H9 (cell line): ENCODE results near the gene MALRD1. TPM values are rescaled to one million over a fixed set of nuclear protein-coding genes. Genes with fewer than 3 reads are reported as not detected.

ENCODE experiments used
- DNase-seq: peaks from one replicate; pipeline ENCODE4 v3.0.0-alpha.2; 2017
- H2AFZ ChIP-seq: one replicate; pipeline ENCODE4 v1.6.1; 2013; ENCODE audit warnings: mild to moderate bottlenecking, low read length, control low read depth, moderate library complexity
- H2AK5ac ChIP-seq: 2 replicates; pipeline ENCODE4 v1.6.1; 2013; ENCODE audit warnings: low read length, control low read depth, mixed read lengths; ENCODE audit not compliant: insufficient read length
- H2BK120ac ChIP-seq: one replicate; pipeline ENCODE4 v1.6.1; 2013; ENCODE audit warnings: low read depth, mild to moderate bottlenecking, low read length, control low read depth, inconsistent platforms; ENCODE audit not compliant: poor library complexity, severe bottlenecking
- H2BK12ac ChIP-seq: 2 replicates; pipeline ENCODE4 v1.6.1; 2013; ENCODE audit warnings: low read length, control low read depth, mixed read lengths, low read depth; ENCODE audit not compliant: insufficient read length
- H2BK15ac ChIP-seq: 2 replicates; pipeline ENCODE4 v1.6.1; 2013; ENCODE audit warnings: low read depth, low read length, control low read depth
- H2BK20ac ChIP-seq: one replicate; pipeline ENCODE4 v1.6.1; 2013; ENCODE audit warnings: low read depth, mild to moderate bottlenecking, low read length, control low read depth, inconsistent platforms; ENCODE audit not compliant: poor library complexity, severe bottlenecking
- H2BK5ac ChIP-seq: 2 replicates; pipeline ENCODE4 v1.6.1; 2013; ENCODE audit warnings: low read length, control low read depth, mixed read lengths; ENCODE audit not compliant: insufficient read length
- H3K14ac ChIP-seq: 2 replicates; pipeline ENCODE4 v1.6.1; 2013; ENCODE audit warnings: low read length, control low read depth; ENCODE audit not compliant: insufficient read depth
- H3K18ac ChIP-seq: 2 replicates; pipeline ENCODE4 v1.6.1; 2013; ENCODE audit warnings: low read depth, mild to moderate bottlenecking, mixed read lengths, low read length, control low read depth; ENCODE audit not compliant: insufficient read length
- H3K23ac ChIP-seq: 2 replicates; pipeline ENCODE4 v1.6.1; 2013; ENCODE audit warnings: low read length, control low read depth, mixed read lengths, low read depth; ENCODE audit not compliant: insufficient read length
- H3K23me2 ChIP-seq: 2 replicates; pipeline ENCODE4 v1.6.1; 2013; ENCODE audit warnings: low read depth, mild to moderate bottlenecking, mixed read lengths, low read length, control low read depth; ENCODE audit not compliant: insufficient read length, poor library complexity, severe bottlenecking
- H3K27ac ChIP-seq: 2 replicates; pipeline ENCODE4 v1.5.1; 2013; ENCODE audit warnings: low read length, control low read depth, mixed read lengths, low read depth; ENCODE audit not compliant: insufficient read length
- H3K27me3 ChIP-seq: 2 replicates; pipeline ENCODE4 v1.6.1; 2013; ENCODE audit warnings: low read length, control low read depth, inconsistent platforms; ENCODE audit not compliant: insufficient read depth
- H3K4ac ChIP-seq: 2 replicates; pipeline ENCODE4 v1.6.1; 2013; ENCODE audit warnings: low read depth, mild to moderate bottlenecking, control low read depth, inconsistent platforms, low read length, moderate library complexity
- H3K4me1 ChIP-seq: 2 replicates; pipeline ENCODE4 v1.6.1; 2013; ENCODE audit warnings: low read length, control low read depth, inconsistent platforms; ENCODE audit not compliant: insufficient read depth
- H3K4me2 ChIP-seq: 2 replicates; pipeline ENCODE4 v1.6.1; 2013; ENCODE audit warnings: low read length, control low read depth, mixed read lengths; ENCODE audit not compliant: insufficient read length, insufficient read depth
- H3K56ac ChIP-seq: 2 replicates; pipeline ENCODE4 v1.6.1; 2013; ENCODE audit warnings: low read depth, mild to moderate bottlenecking, mixed read lengths, low read length, control low read depth; ENCODE audit not compliant: insufficient read length
- H3K79me1 ChIP-seq: 2 replicates; pipeline ENCODE4 v1.6.1; 2013; ENCODE audit warnings: low read depth, mild to moderate bottlenecking, moderate library complexity, low read length, control low read depth, inconsistent platforms; ENCODE audit not compliant: insufficient read depth, poor library complexity, severe bottlenecking
- H3K79me2 ChIP-seq: 2 replicates; pipeline ENCODE4 v1.6.1; 2013; ENCODE audit warnings: low read length, control low read depth, inconsistent platforms; ENCODE audit not compliant: insufficient read depth
- H3K9ac ChIP-seq: 2 replicates; pipeline ENCODE4 v1.6.1; 2013; ENCODE audit warnings: low read length, control low read depth, mixed read lengths; ENCODE audit not compliant: insufficient read length; ENCODE audit errors: extremely low read depth
- H3K9me3 ChIP-seq: one replicate; pipeline ENCODE4 v1.6.1; 2013; ENCODE audit warnings: low read depth, low read length, inconsistent platforms; ENCODE audit not compliant: control insufficient read depth
- H3T11ph ChIP-seq: one replicate; pipeline ENCODE4 v1.6.1; 2013; ENCODE audit warnings: mild to moderate bottlenecking, low read length, control low read depth, inconsistent platforms
- H4K20me1 ChIP-seq: one replicate; pipeline ENCODE4 v1.6.1; 2013; ENCODE audit not compliant: control insufficient read depth, insufficient read length, insufficient read depth
- H4K5ac ChIP-seq: 2 replicates; pipeline ENCODE4 v1.6.1; 2013; ENCODE audit warnings: low read depth, mild to moderate bottlenecking, mixed read lengths, low read length, control low read depth; ENCODE audit not compliant: insufficient read length
- H4K8ac ChIP-seq: replicated peaks from 2 replicates; pipeline ENCODE4 v1.6.1; 2013; ENCODE audit warnings: low read length, control low read depth, mixed read lengths, low read depth; ENCODE audit not compliant: insufficient read length
- H4K91ac ChIP-seq: 2 replicates; pipeline ENCODE4 v1.6.1; 2013; ENCODE audit warnings: low read depth, mild to moderate bottlenecking, moderate library complexity, mixed read lengths, low read length, control low read depth; ENCODE audit not compliant: insufficient read length
- H3K27ac Mint-ChIP-seq, 3 experiments: 2 replicates in 2 of 3; 3 replicates in 1 of 3; pipeline ENCODE4 v1.8.0; 2020 to 2021; ENCODE audit warnings: mixed read lengths in 3 of 3, mild to moderate bottlenecking in 1 of 3, moderate library complexity in 1 of 3
- H3K27me3 Mint-ChIP-seq: 2 replicates; pipeline ENCODE4 v1.8.0; 2021; ENCODE audit warnings: low read depth, mild to moderate bottlenecking, moderate library complexity, mixed read lengths
- H3K36me3 Mint-ChIP-seq, 3 experiments: 2 replicates in 2 of 3; 3 replicates in 1 of 3; pipeline ENCODE4 v1.8.0; 2020 to 2021; ENCODE audit warnings: low read depth in 3 of 3, mixed read lengths in 3 of 3; ENCODE audit not compliant: insufficient read depth in 1 of 3
- H3K4me1 Mint-ChIP-seq, 2 experiments: 2 replicates each; pipeline ENCODE4 v1.8.0; 2020; ENCODE audit warnings: mixed read lengths in 2 of 2
- H3K4me3 Mint-ChIP-seq, 2 experiments: 2 replicates in 1 of 2; 3 replicates in 1 of 2; pipeline ENCODE4 v1.8.0; 2020 to 2021; ENCODE audit warnings: mild to moderate bottlenecking in 2 of 2, mixed read lengths in 2 of 2, moderate library complexity in 1 of 2
- H3K9me3 Mint-ChIP-seq, 2 experiments: 2 replicates in 1 of 2; 3 replicates in 1 of 2; pipeline ENCODE4 v1.8.0; 2020; ENCODE audit warnings: mild to moderate bottlenecking in 2 of 2, mixed read lengths in 2 of 2, moderate library complexity in 1 of 2
- CTCF ChIP-seq: fragments of 200-600 bp; sonication (generic); conservative IDR thresholded peaks from 3 replicates; pipeline ENCODE4 v1.8.0; 2021; ENCODE audit warnings: antibody characterized with exemption, mild to moderate bottlenecking
- WGBS: extraction: QIAGEN DNeasy Blood & Tissue Kit; methylation state at CpG from one replicate; pipeline ENCODE4 v1.1.7; 2013; ENCODE audit warnings: missing lambda C conversion rate, low lambda C conversion rate, mixed read lengths; ENCODE audit not compliant: insufficient read length; ENCODE audit errors: extremely low coverage; 5-methylcytosine and 5-hydroxymethylcytosine counted together
- total RNA-seq: library from RNA; stranded (reverse); gene quantifications from 2 replicates; pipeline ENCODE4 v1.2.1, GENCODE V29; 2021

Gene MALRD1
- total RNA-seq, 1 experiment from 2014 or later: 0.20 TPM

DNA sequence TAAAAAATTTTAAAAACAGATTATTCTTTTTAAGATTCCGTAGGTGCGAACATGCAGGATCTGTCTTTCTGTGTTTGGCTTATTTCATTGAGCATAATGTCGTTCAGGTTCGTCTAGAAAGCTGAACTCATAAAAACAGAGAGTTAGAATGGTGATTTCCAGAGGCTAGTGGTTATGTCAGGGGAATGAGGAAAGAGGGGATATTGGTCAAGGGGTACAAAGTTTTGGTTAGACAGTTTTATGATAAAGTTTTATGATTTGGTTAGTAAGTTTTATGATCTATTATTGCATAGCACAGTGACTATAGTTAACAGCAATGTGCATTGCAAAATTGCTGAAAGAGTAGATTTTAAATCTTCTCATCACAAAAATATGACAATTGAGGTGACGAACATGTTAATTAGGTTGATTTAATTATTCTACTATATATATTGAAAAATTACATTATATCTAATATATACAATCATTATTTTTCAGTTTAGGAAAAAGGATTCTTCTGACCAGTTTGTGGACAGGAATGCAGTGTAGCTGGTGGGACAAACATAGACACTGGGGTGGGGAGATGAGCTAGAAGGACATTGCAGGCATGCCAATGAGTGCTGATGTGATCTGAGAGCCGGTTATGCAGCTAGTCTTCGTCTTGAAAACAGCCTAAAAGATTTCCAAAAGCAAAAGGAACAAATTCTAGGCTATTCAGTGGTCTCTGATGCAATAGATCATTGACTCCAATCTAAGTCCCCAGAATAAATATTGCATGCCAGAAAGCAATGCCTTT is 31.3 kb upstream of the MALRD1 start:
- Histone ChIP-seq H3K9me3 (no peaks in the 10 kb centered on the region), H3K79me2 (no peaks in the 10 kb centered on the region), H3K4me2 (no peak overlapping the region), H4K8ac (no peak overlapping the region), H3K79me1 (no peaks in the 10 kb centered on the region), H3T11ph (no peak overlapping the region), H3K27ac (no peak overlapping the region), H3K23me2 (no peaks in the 10 kb centered on the region), H2BK5ac (no peak overlapping the region), H3K56ac (no peak overlapping the region), H2BK120ac (no peak overlapping the region), H3K14ac (no peak overlapping the region), H2BK20ac (no peak overlapping the region), H4K91ac (no peak overlapping the region), H3K4me1 (no peaks in the 10 kb centered on the region), H2BK15ac (no peak overlapping the region), H4K20me1 (no peaks in the 10 kb centered on the region), H2AK5ac (no peak overlapping the region), H3K18ac (no peak overlapping the region), H3K4ac (no peak overlapping the region), H2AFZ (no peak overlapping the region), H3K27me3 (no peaks in the 10 kb centered on the region), H4K5ac (no peak overlapping the region), H3K9ac (no peak overlapping the region), H2BK12ac (no peak overlapping the region), H3K23ac (no peak overlapping the region)
- Mint-ChIP-seq H3K27me3 (no peaks in the 10 kb centered on the region), H3K27ac (no peak overlapping the region), H3K4me1 (peaks cover 0 to 3% of the 10 kb centered on the region in 2 experiments; a peak in 2 of 4 replicates), H3K36me3 (peaks cover 0 to 13% (median 4%) of the 10 kb centered on the region in 3 experiments; a peak in 4 of 7 replicates), H3K9me3 (peaks cover 7 to 13% of the 10 kb centered on the region in 2 experiments), H3K4me3 (no peak overlapping the region)
- DNase-seq: no peak
- no peak for TF ChIP-seq CTCF
- WGBS: no CpG with 5 or more reads among the region's 7 CpGs
